HEK293T (cell line): ENCODE results near the gene DHRS7C.
"Not testable (repeated sequence)": the region's sequence is repeated elsewhere in the genome, so short reads cannot be mapped to it uniquely, and the experiment has no call there.

Experiments
- CTCF ChIA-PET: fragments of 350-600 bp; formaldehyde crosslinking; extraction: SDS; loops from one replicate; lab custom pipeline; 2021; ENCODE audit warnings: antibody characterized with exemption, inconsistent platforms; lab: Yijun Ruan, JAX
- POLR2A ChIA-PET: fragments of 350-600 bp; formaldehyde crosslinking; extraction: SDS; loops from one replicate; lab custom pipeline; 2020; ENCODE audit warnings: antibody characterized with exemption, inconsistent platforms; lab: Yijun Ruan, JAX
- DNase-seq: peaks from one replicate; pipeline ENCODE4 v3.0.0; 2012; ENCODE audit warnings: mixed read lengths; ENCODE audit errors: extremely low spot score
- ARNT ChIP-seq: fragments of 450-650 bp; IDR thresholded peaks from 2 replicates; pipeline ENCODE4 v1.6.1; 2017; ENCODE audit warnings: mild to moderate bottlenecking
- BHLHE40 ChIP-seq: fragments of 450-650 bp; IDR thresholded peaks from 2 replicates; pipeline ENCODE4 v1.6.1; 2016; ENCODE audit warnings: mild to moderate bottlenecking, moderate library complexity, borderline replicate concordance
- CTBP1 ChIP-seq: fragments of 450-650 bp; IDR thresholded peaks from 2 replicates; pipeline ENCODE4 v1.6.1; 2016; ENCODE audit warnings: borderline replicate concordance
- ELF4 ChIP-seq: fragments of 450-650 bp; IDR thresholded peaks from 2 replicates; pipeline ENCODE4 v1.6.1; 2017; ENCODE audit warnings: antibody characterized with exemption
- FOXA1 ChIP-seq: fragments of 450-650 bp; IDR thresholded peaks from 2 replicates; pipeline ENCODE4 v1.6.1; 2016; ENCODE audit warnings: mild to moderate bottlenecking
- FOXK2 ChIP-seq: fragments of 450-650 bp; IDR thresholded peaks from 2 replicates; pipeline ENCODE4 v1.6.1; 2016; ENCODE audit warnings: mild to moderate bottlenecking
- FOXM1 ChIP-seq: fragments of 450-650 bp; IDR thresholded peaks from 2 replicates; pipeline ENCODE4 v1.6.1; 2017; ENCODE audit warnings: mild to moderate bottlenecking, borderline replicate concordance
- HDGF ChIP-seq: fragments of 450-650 bp; IDR thresholded peaks from 2 replicates; pipeline ENCODE4 v1.6.1; 2017; ENCODE audit warnings: antibody characterized with exemption, borderline replicate concordance
- L3MBTL2 ChIP-seq: fragments of 450-650 bp; conservative IDR thresholded peaks from 2 replicates; pipeline ENCODE4 v1.6.1; 2016; ENCODE audit warnings: mild to moderate bottlenecking
- LEF1 ChIP-seq: fragments of 450-650 bp; IDR thresholded peaks from 2 replicates; pipeline ENCODE4 v1.6.1; 2017; ENCODE audit warnings: mild to moderate bottlenecking, borderline replicate concordance
- NFRKB ChIP-seq: fragments of 450-650 bp; IDR thresholded peaks from 2 replicates; pipeline ENCODE4 v1.6.1; 2016; ENCODE audit warnings: mild to moderate bottlenecking, moderate library complexity
- PKNOX1 ChIP-seq: fragments of 450-650 bp; IDR thresholded peaks from 2 replicates; pipeline ENCODE4 v1.6.1; 2016
- SP1 ChIP-seq: fragments of 450-650 bp; IDR thresholded peaks from 2 replicates; pipeline ENCODE4 v1.6.1; 2017
- SUZ12 ChIP-seq: fragments of 450-650 bp; IDR thresholded peaks from 2 replicates; pipeline ENCODE4 v1.6.1; 2016; ENCODE audit warnings: mild to moderate bottlenecking
- TARDBP ChIP-seq: fragments of 450-650 bp; IDR thresholded peaks from 2 replicates; pipeline ENCODE4 v1.6.1; 2016
- ZNF384 ChIP-seq: fragments of 450-650 bp; IDR thresholded peaks from 2 replicates; pipeline ENCODE4 v1.6.1; 2016

DHRS7C gene

GRCh38 chr17:9784544-9784943 is 6.8 kb downstream of the DHRS7C start:
- no peak for DNase-seq
- POLR2A ChIA-PET, result no interaction called here
- TF ChIP-seq NFRKB (no peak), LEF1 (no peak), TARDBP (no peak), L3MBTL2 (no peak), PKNOX1 (no peak)
- CTCF ChIA-PET, result interaction anchor here (0.6 kb wide), 1 partner anchor 918 kb away, joined by 3 read pairs; no protein-coding TSS in a partner anchor

- POLR2A ChIA-PET, CTCF ChIA-PET, DNase-seq: not testable (repeated sequence)
These were observed 7.9 kb downstream of the DHRS7C start for GRCh38 chr17:9783465-9783864.

GRCh38 chr17:9783050-9783449 is 8.3 kb downstream of the DHRS7C start:
- CTCF ChIA-PET, result no interaction called here
- POLR2A ChIA-PET, result no interaction called here
- no peak for DNase-seq
- TF ChIP-seq NFRKB (no peak), TARDBP (no peak), LEF1 (no peak), CTBP1 (no peak), SP1 (no peak), SUZ12 (no peak), ZNF384 (no peak), FOXM1 (no peak), ARNT (no peak), FOXA1 (no peak), L3MBTL2 (no peak), HDGF (no peak), PKNOX1 (no peak), BHLHE40 (no peak)

- TF ChIP-seq PKNOX1, result no peak
- no peak for TF ChIP-seq FOXA1
- TF ChIP-seq ELF4, result no peak
- no peak for TF ChIP-seq HDGF
- TF ChIP-seq BHLHE40, result no peak
- TF ChIP-seq SP1, result no peak
- TF ChIP-seq SUZ12, result no peak
- TF ChIP-seq NFRKB, result no peak
- TF ChIP-seq ZNF384, result no peak
- TF ChIP-seq FOXK2, result no peak
- TF ChIP-seq LEF1, result no peak
- TF ChIP-seq L3MBTL2, result no peak
- no peak for TF ChIP-seq ARNT
- TF ChIP-seq FOXM1, result no peak
- TF ChIP-seq TARDBP, result no peak
- TF ChIP-seq CTBP1, result no peak
- CTCF ChIA-PET, result no interaction called here
- POLR2A ChIA-PET, result no interaction called here
- no peak for DNase-seq
These were observed 10.8 kb downstream of the DHRS7C start for GRCh38 chr17:9780552-9780951.

- no peak for TF ChIP-seq HDGF
- no peak for TF ChIP-seq NFRKB
- TF ChIP-seq BHLHE40, result no peak
- no peak for TF ChIP-seq SP1
- no peak for TF ChIP-seq ZNF384
- TF ChIP-seq ARNT, result no peak
- TF ChIP-seq FOXA1, result no peak
- no peak for TF ChIP-seq TARDBP
- no peak for TF ChIP-seq LEF1
- TF ChIP-seq FOXM1, result no peak
- TF ChIP-seq L3MBTL2, result no peak
- TF ChIP-seq CTBP1, result no peak
- TF ChIP-seq ELF4, result no peak
- no peak for TF ChIP-seq FOXK2
- no peak for TF ChIP-seq SUZ12
- TF ChIP-seq PKNOX1, result no peak
- POLR2A ChIA-PET, result no interaction called here
- DNase-seq, result no peak
- CTCF ChIA-PET, result no interaction called here
These were observed 14.5 kb downstream of the DHRS7C start for GRCh38 chr17:9776911-9777310.

- ChIA-PET POLR2A (no interaction called here), CTCF (no interaction called here)
- DNase-seq, result no peak
- TF ChIP-seq TARDBP (no peak), CTBP1 (no peak), BHLHE40 (no peak), ARNT (no peak), LEF1 (no peak), L3MBTL2 (no peak), NFRKB (no peak), SUZ12 (no peak), FOXA1 (no peak), SP1 (no peak), ELF4 (no peak), ZNF384 (no peak), FOXK2 (no peak), FOXM1 (no peak), PKNOX1 (no peak), HDGF (no peak)
These were observed 18.7 kb downstream of the DHRS7C start for GRCh38 chr17:9772658-9773057.
